HEK293 (cell line): ENCODE data around the gene CFP.

Source experiments
- BCL11B ChIP-seq: fragments of 450-650 bp; formaldehyde crosslinking; IDR thresholded peaks from 2 replicates; pipeline ENCODE4 v1.5.1; 2016; ENCODE audit warnings: low read depth, missing biosample characterization, missing genetic modification characterization
- GLIS1 ChIP-seq: fragments of 450-650 bp; formaldehyde crosslinking; IDR thresholded peaks from 2 replicates; pipeline ENCODE4 v1.5.1; 2016; ENCODE audit warnings: missing biosample characterization, missing genetic modification characterization
- HIC1 ChIP-seq: fragments of 450-650 bp; formaldehyde crosslinking; IDR thresholded peaks from 2 replicates; pipeline ENCODE4 v1.5.1; 2016; ENCODE audit warnings: missing biosample characterization, missing genetic modification characterization
- HOXC10 ChIP-seq: sonication (generic); formaldehyde crosslinking; IDR thresholded peaks from 2 replicates; pipeline ENCODE4 v1.8.1; 2023; ENCODE audit warnings: mild to moderate bottlenecking, missing genetic modification reagents
- KLF1 ChIP-seq: fragments of 450-650 bp; formaldehyde crosslinking; IDR thresholded peaks from 2 replicates; pipeline ENCODE4 v1.5.1; 2016; ENCODE audit warnings: missing biosample characterization, missing genetic modification characterization
- KLF16 ChIP-seq: fragments of 450-650 bp; formaldehyde crosslinking; IDR thresholded peaks from 2 replicates; pipeline ENCODE4 v1.5.1; 2017; ENCODE audit warnings: missing biosample characterization, missing genetic modification characterization
- KLF8 ChIP-seq: fragments of 450-650 bp; formaldehyde crosslinking; IDR thresholded peaks from 2 replicates; pipeline ENCODE4 v1.5.1; 2016; ENCODE audit warnings: missing biosample characterization, missing genetic modification characterization
- KLF9 ChIP-seq: fragments of 450-650 bp; formaldehyde crosslinking; IDR thresholded peaks from 2 replicates; pipeline ENCODE4 v1.5.1; 2016; ENCODE audit warnings: missing biosample characterization, missing genetic modification characterization, low read depth
- PATZ1 ChIP-seq: fragments of 450-650 bp; formaldehyde crosslinking; IDR thresholded peaks from 2 replicates; pipeline ENCODE4 v1.5.1; 2016; ENCODE audit warnings: missing biosample characterization, missing genetic modification characterization
- PRDM10 ChIP-seq: fragments of 450-650 bp; formaldehyde crosslinking; IDR thresholded peaks from 2 replicates; pipeline ENCODE4 v1.5.1; 2016; ENCODE audit warnings: missing biosample characterization, missing genetic modification characterization
- SP2 ChIP-seq: fragments of 450-650 bp; formaldehyde crosslinking; IDR thresholded peaks from 2 replicates; pipeline ENCODE4 v1.5.1; 2016; ENCODE audit warnings: missing biosample characterization, missing genetic modification characterization
- SP3 ChIP-seq: fragments of 450-650 bp; formaldehyde crosslinking; IDR thresholded peaks from 2 replicates; pipeline ENCODE4 v1.5.1; 2016; ENCODE audit warnings: missing biosample characterization, missing genetic modification characterization
- ZBTB11 ChIP-seq: fragments of 450-650 bp; formaldehyde crosslinking; conservative IDR thresholded peaks from 2 replicates; pipeline ENCODE4 v1.5.1; 2016; ENCODE audit warnings: low read depth, missing biosample characterization, missing genetic modification characterization
- ZBTB20 ChIP-seq: fragments of 450-650 bp; formaldehyde crosslinking; IDR thresholded peaks from 2 replicates; pipeline ENCODE4 v1.5.1; 2016; ENCODE audit warnings: missing biosample characterization, missing genetic modification characterization
- ZIC2 ChIP-seq: fragments of 450-650 bp; formaldehyde crosslinking; IDR thresholded peaks from 2 replicates; pipeline ENCODE4 v1.5.1; 2016; ENCODE audit warnings: missing biosample characterization, missing genetic modification characterization
- ZNF10 ChIP-seq: fragments of 450-650 bp; formaldehyde crosslinking; IDR thresholded peaks from 2 replicates; pipeline ENCODE4 v1.5.1; 2017; ENCODE audit warnings: missing biosample characterization, missing genetic modification characterization
- ZNF114 ChIP-seq: fragments of 450-650 bp; formaldehyde crosslinking; IDR thresholded peaks from 2 replicates; pipeline ENCODE4 v1.5.0; 2017; ENCODE audit warnings: missing biosample characterization, missing genetic modification characterization
- ZNF214 ChIP-seq: fragments of 450-650 bp; formaldehyde crosslinking; IDR thresholded peaks from 2 replicates; pipeline ENCODE4 v1.5.1; 2017; ENCODE audit warnings: missing biosample characterization, mild to moderate bottlenecking, missing genetic modification characterization, borderline replicate concordance
- ZNF311 ChIP-seq: fragments of 450-650 bp; formaldehyde crosslinking; IDR thresholded peaks from 2 replicates; pipeline ENCODE4 v1.5.1; 2017; ENCODE audit warnings: missing biosample characterization, missing genetic modification characterization, borderline replicate concordance
- ZNF398 ChIP-seq: fragments of 450-650 bp; formaldehyde crosslinking; IDR thresholded peaks from 2 replicates; pipeline ENCODE4 v1.5.1; 2017; ENCODE audit warnings: missing biosample characterization, missing genetic modification characterization
- ZNF423 ChIP-seq: fragments of 450-650 bp; formaldehyde crosslinking; IDR thresholded peaks from 2 replicates; pipeline ENCODE4 v1.5.1; 2016; ENCODE audit warnings: missing biosample characterization, missing genetic modification characterization
- ZNF501 ChIP-seq: fragments of 450-650 bp; formaldehyde crosslinking; IDR thresholded peaks from 2 replicates; pipeline ENCODE4 v1.5.1; 2016; ENCODE audit warnings: missing biosample characterization, missing genetic modification characterization
- ZNF76 ChIP-seq: fragments of 450-650 bp; formaldehyde crosslinking; IDR thresholded peaks from 2 replicates; pipeline ENCODE4; 2016; ENCODE audit warnings: low read depth, missing biosample characterization, missing genetic modification characterization, borderline replicate concordance

CFP gene

GRCh38 chrX:47650164-47651042 lies 20.7 kb upstream of the CFP start, which contains the start of gene ELK1 (continued):
- TF ChIP-seq ZNF501 (tag by site-specific recombination) (peak; percentile 88), SP3 (peak; percentile 77), ZNF311 (tag by site-specific recombination) (no peak), KLF16 (peak; percentile 87), ZNF10 (tag by site-specific recombination) (0 out of 2 replicates have a peak, but pooled peaks have one; percentile 13), HIC1 (tag by site-specific recombination) (peak; percentile 76), BCL11B (tag by site-specific recombination) (no peak), ZBTB11 (tag by site-specific recombination) (0 out of 2 replicates have a peak, but pooled peaks have one; percentile 15), PATZ1 (peak; percentile 93), ZNF423 (tag by site-specific recombination) (0 out of 2 replicates have a peak, but pooled peaks have one; percentile 19), KLF8 (peak; percentile 46; the same call in 1 of the 2 replicates), ZNF214 (tag by site-specific recombination) (no peak), ZBTB20 (tag by site-specific recombination) (no peak; the same call in 1 of the 2 replicates), SP2 (tag by site-specific recombination) (peak; percentile 88), PRDM10 (tag by site-specific recombination) (peak; percentile 98), KLF1 (tag by site-specific recombination) (peak; percentile 33; the same call in 1 of the 2 replicates), ZNF76 (tag by site-specific recombination) (peak; percentile 64; the same call in 1 of the 2 replicates), HOXC10 (CRISPR knock-in tag) (0 out of 2 replicates have a peak, but pooled peaks have one; percentile 16), GLIS1 (tag by site-specific recombination) (peak; percentile 75), ZIC2 (peak; percentile 67), ZNF114 (tag by site-specific recombination) (no peak), ZNF398 (tag by site-specific recombination) (peak; percentile 82), KLF9 (tag by site-specific recombination) (peak; percentile 94)
